Endothelial cell (in vitro differentiated cells): ENCODE measurements around the gene ARRDC5. TPM values are rescaled to one million over a fixed set of nuclear protein-coding genes. Genes with fewer than 3 reads are reported as not detected.

Experiments
- DNase-seq: peaks from one replicate; pipeline ENCODE4 v3.0.0; 2021; ENCODE audit warnings: low spot score
- H3K27ac Mint-ChIP-seq: one replicate; pipeline ENCODE4 v1.8.0; 2021; ENCODE audit warnings: mixed read lengths, inconsistent platforms; ENCODE audit not compliant: unreplicated experiment
- H3K27me3 Mint-ChIP-seq: one replicate; pipeline ENCODE4 v1.8.0; 2021; ENCODE audit warnings: mild to moderate bottlenecking, moderate library complexity, mixed read lengths, inconsistent platforms; ENCODE audit not compliant: unreplicated experiment
- H3K36me3 Mint-ChIP-seq: one replicate; pipeline ENCODE4 v1.8.0; 2021; ENCODE audit warnings: mild to moderate bottlenecking, low read depth, mixed read lengths, inconsistent platforms; ENCODE audit not compliant: unreplicated experiment
- H3K4me1 Mint-ChIP-seq: one replicate; pipeline ENCODE4 v1.8.0; 2021; ENCODE audit warnings: mild to moderate bottlenecking, mixed read lengths, inconsistent platforms; ENCODE audit not compliant: unreplicated experiment
- H3K4me3 Mint-ChIP-seq: one replicate; pipeline ENCODE4 v1.8.0; 2021; ENCODE audit warnings: mild to moderate bottlenecking, mixed read lengths, inconsistent platforms; ENCODE audit not compliant: unreplicated experiment
- H3K9me3 Mint-ChIP-seq: one replicate; pipeline ENCODE4 v1.8.0; 2021; ENCODE audit warnings: mixed read lengths, inconsistent platforms; ENCODE audit not compliant: unreplicated experiment
- CTCF ChIP-seq: fragments of 200-600 bp; sonication (generic); IDR thresholded peaks from one replicate; pipeline ENCODE4 v1.5.0; 2021; ENCODE audit warnings: antibody characterized with exemption; ENCODE audit not compliant: unreplicated experiment
- total RNA-seq: library from RNA; stranded (reverse); fragmentation: NEBNext Ultra II Directional; extraction: Animal tissue kit (Norgen Biotek cat#: 25700); gene quantifications from one replicate; pipeline ENCODE4 v1.2.1, GENCODE V29; 2021; ENCODE audit not compliant: unreplicated experiment

ARRDC5 gene
- total RNA-seq, 1 donor from 2014 or later, result not detected

- no peak for DNase-seq
- Mint-ChIP-seq H3K27me3 (peaks cover 5% of the 10 kb centered on the region), H3K4me1 (peaks cover 13% of the 10 kb centered on the region), H3K4me3 (no peak overlapping the region), H3K27ac (no peak overlapping the region), H3K9me3 (no peaks in the 10 kb centered on the region), H3K36me3 (no peaks in the 10 kb centered on the region)
- TF ChIP-seq CTCF, result no peak
Observed at GRCh38 chr19:4914736-4915501, 12.2 kb upstream of the ARRDC5 start.

- Mint-ChIP-seq H3K36me3 (no peaks in the 10 kb centered on the region), H3K9me3 (no peaks in the 10 kb centered on the region), H3K27ac (no peak overlapping the region), H3K4me1 (peaks cover 13% of the 10 kb centered on the region), H3K4me3 (no peak overlapping the region), H3K27me3 (peaks cover 3% of the 10 kb centered on the region)
- TF ChIP-seq CTCF, result no peak
- DNase-seq, result no peak
Observed at GRCh38 chr19:4913996-4914735, 11.5 kb upstream of the ARRDC5 start.

- peak overlapping the region; percentile 42 for H3K4me3 Mint-ChIP-seq
- H3K9me3 Mint-ChIP-seq, result no peaks in the 10 kb centered on the region
- peak overlapping the region; percentile 36 for H3K27ac Mint-ChIP-seq
- TF ChIP-seq CTCF, result peak; percentile 29
- peak; percentile 55 for DNase-seq
- H3K27me3 Mint-ChIP-seq, result peaks cover 5% of the 10 kb centered on the region
- H3K36me3 Mint-ChIP-seq, result no peaks in the 10 kb centered on the region
- H3K4me1 Mint-ChIP-seq, result peaks cover 13% of the 10 kb centered on the region
Observed at GRCh38 chr19:4911786-4912672, 9.3 kb upstream of the ARRDC5 start.

GRCh38 chr19:4911314-4911713 is 8.6 kb upstream of the ARRDC5 start:
- peak overlapping the region; percentile 42 for H3K4me3 Mint-ChIP-seq
- no peak for DNase-seq
- peaks cover 9% of the 10 kb centered on the region for H3K4me1 Mint-ChIP-seq
- H3K9me3 Mint-ChIP-seq, result no peaks in the 10 kb centered on the region
- no peak for TF ChIP-seq CTCF
- H3K27me3 Mint-ChIP-seq, result peaks cover 5% of the 10 kb centered on the region
- H3K27ac Mint-ChIP-seq, result peak overlapping the region; percentile 36
- H3K36me3 Mint-ChIP-seq, result no peaks in the 10 kb centered on the region
